ENCODE measurements around the gene MX2.
"Not testable (repeated sequence)": the region's sequence is repeated elsewhere in the genome, so short reads cannot be mapped to it uniquely, and the experiment has no call there.

The MX2 gene

DNA sequence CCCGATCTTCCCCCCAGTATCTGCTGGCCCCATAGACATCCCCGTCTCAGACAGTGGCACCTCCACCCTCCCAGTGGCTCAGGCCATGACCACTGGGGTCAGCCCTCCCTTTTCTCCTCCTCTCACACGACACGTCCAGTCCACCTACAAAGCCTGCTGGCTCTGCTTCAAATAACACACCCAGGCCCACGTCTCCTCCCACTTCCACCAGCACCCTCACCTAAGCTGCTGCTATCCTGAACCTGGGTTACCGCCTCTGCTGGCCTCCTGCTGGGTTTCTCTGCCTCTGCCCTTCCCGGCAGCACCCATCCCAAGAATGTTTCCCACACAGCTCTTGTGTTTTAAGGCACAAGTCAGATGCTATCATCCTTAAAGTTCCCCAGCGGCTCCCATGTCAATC, 26.0 kb downstream of the MX2 start:
- no peak for DNase-seq

- no peak for DNase-seq
Measured at GRCh38 chr21:41388259-41388658, 26.4 kb downstream of the MX2 start.

DNA sequence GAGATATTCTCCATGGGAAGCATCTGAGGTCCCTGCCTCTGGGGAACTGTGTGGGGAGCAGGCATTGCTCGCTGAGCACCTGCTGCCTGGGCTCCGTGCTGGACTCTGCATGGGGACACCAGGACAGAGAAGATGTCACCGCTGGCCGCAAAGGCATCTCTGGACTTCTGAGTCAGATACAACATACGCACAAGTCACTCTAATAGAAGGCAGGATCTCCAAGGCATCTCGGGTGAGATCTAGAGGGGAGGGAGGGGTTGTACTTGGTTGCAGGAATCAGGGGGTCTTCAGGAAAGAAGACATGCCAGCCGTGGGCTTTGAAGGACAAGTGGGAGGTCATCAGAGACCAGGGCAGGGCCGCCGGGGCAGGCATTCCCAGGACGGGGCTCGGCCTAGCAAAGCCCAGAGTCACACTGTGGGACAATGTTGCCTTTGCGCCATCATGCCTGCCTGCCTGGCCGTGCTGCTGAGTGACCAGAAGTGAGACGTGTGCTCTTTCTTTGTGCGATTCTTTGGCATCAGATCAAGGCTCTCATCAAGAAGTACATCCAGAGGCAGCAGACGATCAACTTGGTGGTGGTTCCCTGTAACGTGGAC, 28.3 kb downstream of the MX2 start:
- no peak for DNase-seq

GRCh38 chr21:41393876-41394465, 32.1 kb downstream of the MX2 start:
- no peak for DNase-seq

DNA sequence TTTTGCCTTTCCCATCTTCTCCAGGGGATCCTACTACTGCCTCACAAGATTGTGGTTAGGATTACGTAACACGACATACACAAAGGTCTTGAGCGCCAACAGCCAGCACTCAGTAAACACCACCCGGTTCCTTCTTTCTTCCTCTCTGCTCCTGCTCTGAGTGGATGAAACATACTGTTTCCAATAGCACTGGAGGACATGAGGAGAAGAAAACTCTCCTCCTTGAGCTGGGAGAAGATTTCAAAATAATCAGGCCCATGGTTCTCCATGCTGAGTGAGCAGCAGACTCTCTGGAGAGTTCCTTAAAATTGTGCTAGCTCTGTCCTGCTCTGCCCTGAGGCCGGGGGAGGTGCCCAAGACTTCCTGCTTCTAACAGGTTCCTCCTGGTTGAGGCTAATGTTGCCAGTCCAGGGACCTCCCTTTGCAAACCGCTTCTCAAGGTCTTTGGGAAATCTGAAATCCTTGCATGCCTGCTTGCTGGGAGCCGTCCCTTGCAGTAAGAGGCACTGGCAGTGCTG, 34.8 kb downstream of the MX2 start:
- DNase-seq: no peak

DNA sequence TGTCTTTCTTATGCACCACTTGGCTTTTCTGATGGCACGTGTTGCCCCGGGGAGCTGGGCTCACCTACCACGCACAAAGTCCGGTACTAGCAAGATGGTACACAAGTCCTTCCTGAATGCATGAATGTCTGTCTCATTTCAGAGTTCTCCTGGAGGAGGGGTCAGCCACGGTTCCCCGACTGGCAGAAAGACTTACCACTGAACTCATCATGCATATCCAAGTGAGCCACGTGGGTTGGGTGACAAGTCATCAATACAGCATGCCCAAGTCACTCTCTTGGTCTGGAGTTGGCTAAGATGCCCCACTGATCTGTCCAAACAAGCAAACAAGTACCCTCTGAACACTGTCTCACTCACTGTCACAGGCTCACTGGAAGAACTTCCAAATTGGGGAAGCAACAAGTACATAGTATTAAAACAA, 35.7 kb downstream of the MX2 start:
- DNase-seq: no peak

DNA sequence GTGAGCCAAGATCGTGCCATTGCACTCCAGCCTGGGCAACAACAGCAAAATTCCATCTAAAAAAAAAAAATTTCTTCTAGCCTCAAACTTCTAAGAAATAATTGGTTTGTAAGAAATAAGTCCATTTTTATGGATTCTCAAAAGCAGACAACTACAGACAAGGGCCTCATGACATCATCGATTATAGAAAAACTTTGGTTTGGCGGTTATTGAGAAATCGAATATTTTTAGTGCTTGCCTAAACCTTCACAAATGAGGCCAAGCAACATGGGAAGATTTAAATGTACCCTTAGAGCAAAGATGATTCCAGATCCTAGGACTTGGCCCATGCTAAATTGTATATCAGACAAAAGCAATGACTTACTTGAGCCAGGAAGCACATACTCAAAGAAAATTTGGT, 36.4 kb downstream of the MX2 start:
- no peak for DNase-seq

DNA sequence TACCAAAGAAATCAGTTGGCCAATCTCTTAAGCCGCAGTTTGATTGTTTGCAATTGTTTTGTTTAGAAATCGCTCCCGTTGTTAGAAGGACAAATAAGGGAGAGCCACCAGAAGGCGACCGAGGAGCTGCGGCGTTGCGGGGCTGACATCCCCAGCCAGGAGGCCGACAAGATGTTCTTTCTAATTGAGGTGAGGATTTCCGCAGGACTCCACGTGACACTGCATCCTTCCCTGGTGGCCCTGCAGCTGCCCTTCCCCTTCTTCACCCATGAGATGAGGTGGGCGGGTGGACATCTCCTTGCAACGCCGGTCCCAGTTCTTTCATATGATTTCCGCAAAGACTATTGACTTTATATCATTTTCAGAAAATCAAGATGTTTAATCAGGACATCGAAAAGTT, 37.0 kb downstream of the MX2 start:
- no peak for DNase-seq

GRCh38 chr21:41399246-41399800, 37.5 kb downstream of the MX2 start:
- no peak for DNase-seq

DNA sequence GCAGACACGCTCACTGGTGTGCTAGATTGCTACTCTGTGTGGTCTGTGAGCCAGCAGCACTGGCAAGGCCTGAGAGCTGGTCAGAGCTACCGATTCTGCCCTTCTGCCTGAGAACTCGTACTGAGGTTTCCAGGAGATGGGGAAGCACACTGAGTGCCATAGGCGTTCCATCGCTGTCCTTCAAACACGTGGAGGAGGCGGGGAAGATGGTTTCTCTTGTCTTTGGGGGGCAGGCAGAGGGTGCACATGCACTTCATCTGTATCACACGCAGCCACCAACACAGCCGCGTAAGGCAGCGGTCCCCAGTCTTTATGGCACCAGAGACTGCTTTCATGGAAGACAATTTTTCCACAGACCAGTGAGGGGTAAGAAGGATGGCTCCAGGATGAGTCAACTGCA, 40.4 kb downstream of the MX2 start:
- DNase-seq: no peak

DNA sequence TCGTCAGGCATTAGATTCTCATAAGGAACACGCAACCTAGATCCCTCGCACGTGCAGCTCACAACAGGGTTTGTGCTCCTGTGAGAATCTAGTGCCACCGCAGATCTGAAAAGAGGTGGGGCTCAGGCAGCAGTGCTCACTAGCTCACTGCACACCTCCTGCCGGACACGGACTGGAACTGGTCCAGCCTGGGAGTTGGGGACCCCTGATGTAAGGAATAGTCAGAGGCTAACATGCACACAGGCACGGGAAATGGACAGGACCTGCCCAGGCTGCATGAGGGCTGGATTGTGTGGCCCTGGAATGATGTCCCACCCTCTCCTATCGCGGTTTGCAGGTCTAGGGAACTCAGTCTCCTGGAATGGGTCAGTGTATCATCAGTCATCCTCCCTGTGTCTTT, 41.0 kb downstream of the MX2 start:
- DNase-seq: no peak

DNA sequence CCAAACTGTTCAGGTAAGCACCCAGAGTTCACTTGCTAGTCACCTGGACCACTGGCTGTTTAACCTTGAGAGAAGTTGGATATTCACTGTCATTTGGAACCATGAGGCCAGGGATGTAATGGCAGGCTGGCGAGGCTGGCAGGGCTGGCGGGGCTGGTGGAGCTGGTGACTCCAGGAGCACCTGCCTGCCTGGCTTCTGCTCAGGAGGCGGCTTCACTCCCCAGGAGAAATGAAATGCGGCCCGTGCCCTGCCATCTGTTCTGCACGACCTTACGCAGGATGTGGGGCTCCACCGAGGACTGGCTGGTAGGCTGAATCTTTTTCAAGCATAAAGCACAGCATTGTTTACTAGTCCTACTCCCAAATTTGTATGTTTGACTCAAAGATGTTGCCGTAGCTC, 41.5 kb downstream of the MX2 start:
- DNase-seq: no peak

GRCh38 chr21:41403966-41404365, 42.1 kb downstream of the MX2 start:
- no peak for DNase-seq

DNA sequence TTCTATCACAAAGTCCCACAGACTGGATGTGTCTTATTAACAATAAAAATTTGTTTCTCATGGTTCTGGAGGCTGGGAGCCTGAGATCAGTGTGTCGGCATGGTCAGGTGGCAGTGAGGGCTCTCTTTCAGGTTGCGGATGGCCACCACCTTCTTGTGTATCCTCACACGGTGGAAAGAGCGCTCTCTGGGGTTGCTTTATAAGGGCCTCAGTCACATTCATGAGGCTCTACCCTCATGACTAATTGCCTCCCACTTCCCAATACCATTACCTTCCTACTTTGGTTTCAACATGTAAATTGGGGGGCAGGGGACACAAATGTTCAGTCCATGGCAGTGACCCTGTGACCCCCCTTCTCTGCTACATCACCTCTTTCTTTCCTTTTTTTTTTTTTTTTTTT, 43.5 kb downstream of the MX2 start:
- no peak for DNase-seq

- DNase-seq: no peak
Measured at GRCh38 chr21:41406340-41406739, 44.5 kb downstream of the MX2 start.

GRCh38 chr21:41407541-41408460, 46.0 kb downstream of the MX2 start:
- peak in 1 of 3 experiments; percentile 17 for DNase-seq

- no peak for DNase-seq
Measured at GRCh38 chr21:41410361-41410760, 48.5 kb downstream of the MX2 start.

GRCh38 chr21:41410767-41411448, 49.1 kb downstream of the MX2 start:
- DNase-seq: no peak

GRCh38 chr21:41411449-41412089, 49.7 kb downstream of the MX2 start:
- DNase-seq: peak in 1 of 3 experiments; percentile 48

DNA sequence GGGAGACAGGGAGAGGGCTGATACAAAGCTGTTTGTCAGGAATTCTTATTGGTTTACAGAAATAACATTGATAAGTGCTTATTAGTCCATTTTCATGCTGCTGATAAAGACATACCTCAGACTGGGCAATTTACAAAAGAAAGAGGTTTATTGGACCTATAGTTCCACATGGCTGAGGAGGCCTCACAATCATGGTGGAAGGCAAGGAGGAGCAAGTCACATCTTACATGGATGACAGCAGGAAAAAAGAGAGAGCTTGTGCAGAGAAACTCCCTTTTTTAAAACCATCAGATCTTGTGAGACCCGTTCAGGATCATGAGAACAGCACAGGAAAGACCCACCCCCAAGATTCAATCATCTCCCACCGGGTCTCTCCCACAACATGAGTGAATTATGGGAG, 55.7 kb downstream of the MX2 start:
- not testable (repeated sequence) for DNase-seq

GRCh38 chr21:41418393-41418792, 56.6 kb downstream of the MX2 start:
- DNase-seq: no peak

DNA sequence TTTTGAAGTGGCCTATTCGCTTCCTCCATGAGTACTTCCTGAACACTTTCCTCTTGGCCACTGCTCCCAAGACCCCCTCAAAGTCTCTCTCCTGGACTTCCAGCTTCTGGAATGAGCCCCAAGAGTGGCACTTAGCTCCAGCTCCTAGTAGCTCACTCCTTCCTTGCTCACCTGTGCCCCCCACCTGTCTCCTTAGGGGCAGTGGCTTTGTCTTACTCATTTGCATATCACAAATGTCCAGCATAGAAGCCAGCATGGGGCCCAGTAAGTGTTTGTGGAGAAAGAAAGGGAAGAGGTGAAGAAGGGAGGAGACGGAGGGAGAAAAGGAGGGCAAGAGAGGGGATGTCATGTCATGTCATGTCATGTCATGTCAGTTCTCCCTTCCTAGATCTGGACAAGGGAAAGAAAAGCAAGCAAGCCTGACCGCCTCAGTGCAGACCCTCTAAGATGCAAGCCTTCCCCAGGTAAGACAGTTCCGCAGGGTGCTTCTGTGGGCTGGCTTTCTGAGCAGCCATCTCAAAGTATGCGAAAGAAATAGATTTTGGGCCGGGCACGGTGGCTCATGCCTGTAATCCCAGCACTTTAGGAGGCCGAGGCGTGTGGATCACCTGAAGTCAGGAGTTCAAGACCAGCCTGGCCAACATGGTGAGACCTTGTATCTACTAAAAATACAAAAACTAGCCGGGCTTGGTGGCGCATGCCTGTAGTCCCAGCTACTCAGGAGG, 57.3 kb downstream of the MX2 start:
- DNase-seq: no peak
